Stimulated activated naive CD8-positive, alpha-beta T cell treated with anti-CD3 and anti-CD28 coated beads, Interleukin-15, Interleukin-2, amounts not matched to agents 100 ng/mL and 50 ng/mL, for 24 hours (primary cell): ENCODE measurements around the gene TSSC4.

Experiments used
- H3K27ac Mint-ChIP-seq: one replicate; pipeline ENCODE4 v1.8.0; 2021; ENCODE audit warnings: mild to moderate bottlenecking, mixed read lengths
- H3K27me3 Mint-ChIP-seq: one replicate; pipeline ENCODE4 v1.8.0; 2021; ENCODE audit warnings: mixed read lengths
- H3K36me3 Mint-ChIP-seq: one replicate; pipeline ENCODE4 v1.8.0; 2021; ENCODE audit warnings: low read depth, mixed read lengths
- H3K4me1 Mint-ChIP-seq: one replicate; pipeline ENCODE4 v1.8.0; 2021; ENCODE audit warnings: low read depth, mixed read lengths
- H3K4me3 Mint-ChIP-seq: one replicate; pipeline ENCODE4 v1.8.0; 2021; ENCODE audit warnings: mild to moderate bottlenecking, mixed read lengths
- H3K9me3 Mint-ChIP-seq: one replicate; pipeline ENCODE4 v1.8.0; 2021; ENCODE audit warnings: mixed read lengths

The TSSC4 gene

GRCh38 chr11:2378527-2379210 lies 21.9 kb upstream of the TSSC4 start:
- H3K9me3 Mint-ChIP-seq, result no peaks in the 10 kb centered on the region
- peak overlapping the region; percentile 90 for H3K4me3 Mint-ChIP-seq
- H3K36me3 Mint-ChIP-seq, result no peaks in the 10 kb centered on the region
- peaks cover 30% of the 10 kb centered on the region for H3K4me1 Mint-ChIP-seq
- no peaks in the 10 kb centered on the region for H3K27me3 Mint-ChIP-seq
- peak overlapping the region; percentile 77 for H3K27ac Mint-ChIP-seq

DNA sequence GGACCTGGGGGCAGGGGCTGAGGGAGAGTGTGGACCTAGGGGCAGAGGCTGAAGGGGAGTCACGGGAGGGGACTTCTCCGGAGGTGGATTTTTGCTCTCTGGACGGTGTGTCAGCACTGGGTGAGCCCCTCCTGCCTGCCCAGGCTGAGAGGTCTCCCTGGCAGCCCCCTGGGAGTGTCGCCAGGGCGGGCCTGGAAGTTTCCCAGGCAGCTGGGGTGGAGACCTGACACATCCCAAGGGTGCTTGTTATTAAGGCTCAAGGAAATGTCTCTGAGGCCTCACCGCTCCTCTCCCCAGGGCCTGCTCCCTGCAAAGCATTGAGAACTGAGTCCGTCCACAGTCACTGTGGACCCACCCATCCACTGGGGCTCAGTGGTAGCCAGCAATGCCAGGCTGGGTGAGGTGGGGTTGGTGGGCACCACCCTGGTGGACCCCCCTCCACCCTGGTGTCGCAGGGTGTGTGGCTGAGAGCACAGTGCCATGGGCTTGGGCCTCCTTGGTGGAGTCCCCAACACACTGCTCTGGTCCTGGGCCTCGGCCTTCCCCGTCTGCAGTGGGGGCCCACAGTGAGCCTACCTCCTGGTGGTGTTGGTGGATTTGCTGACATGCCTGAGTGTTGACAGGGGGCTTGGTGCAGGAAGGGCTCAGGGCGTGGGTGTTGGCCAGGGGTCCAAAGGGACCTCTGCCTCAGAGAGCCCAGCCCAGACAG lies 20.9 kb upstream of the TSSC4 start:
- Mint-ChIP-seq H3K4me3 (peak overlapping the region; percentile 39), H3K27me3 (no peaks in the 10 kb centered on the region), H3K4me1 (peaks cover 35% of the 10 kb centered on the region), H3K9me3 (no peaks in the 10 kb centered on the region), H3K36me3 (no peaks in the 10 kb centered on the region), H3K27ac (peak overlapping the region; percentile 36)

GRCh38 chr11:2380396-2380795 lies 20.2 kb upstream of the TSSC4 start:
- no peaks in the 10 kb centered on the region for H3K27me3 Mint-ChIP-seq
- no peaks in the 10 kb centered on the region for H3K36me3 Mint-ChIP-seq
- H3K9me3 Mint-ChIP-seq, result no peaks in the 10 kb centered on the region
- peak overlapping the region; percentile 39 for H3K4me3 Mint-ChIP-seq
- peaks cover 43% of the 10 kb centered on the region for H3K4me1 Mint-ChIP-seq
- peak overlapping the region; percentile 67 for H3K27ac Mint-ChIP-seq

GRCh38 chr11:2380807-2381350 lies 19.7 kb upstream of the TSSC4 start:
- Mint-ChIP-seq H3K36me3 (no peaks in the 10 kb centered on the region), H3K27me3 (no peaks in the 10 kb centered on the region), H3K27ac (peak overlapping the region; percentile 67), H3K9me3 (no peaks in the 10 kb centered on the region), H3K4me1 (peaks cover 48% of the 10 kb centered on the region), H3K4me3 (no peak overlapping the region)

DNA sequence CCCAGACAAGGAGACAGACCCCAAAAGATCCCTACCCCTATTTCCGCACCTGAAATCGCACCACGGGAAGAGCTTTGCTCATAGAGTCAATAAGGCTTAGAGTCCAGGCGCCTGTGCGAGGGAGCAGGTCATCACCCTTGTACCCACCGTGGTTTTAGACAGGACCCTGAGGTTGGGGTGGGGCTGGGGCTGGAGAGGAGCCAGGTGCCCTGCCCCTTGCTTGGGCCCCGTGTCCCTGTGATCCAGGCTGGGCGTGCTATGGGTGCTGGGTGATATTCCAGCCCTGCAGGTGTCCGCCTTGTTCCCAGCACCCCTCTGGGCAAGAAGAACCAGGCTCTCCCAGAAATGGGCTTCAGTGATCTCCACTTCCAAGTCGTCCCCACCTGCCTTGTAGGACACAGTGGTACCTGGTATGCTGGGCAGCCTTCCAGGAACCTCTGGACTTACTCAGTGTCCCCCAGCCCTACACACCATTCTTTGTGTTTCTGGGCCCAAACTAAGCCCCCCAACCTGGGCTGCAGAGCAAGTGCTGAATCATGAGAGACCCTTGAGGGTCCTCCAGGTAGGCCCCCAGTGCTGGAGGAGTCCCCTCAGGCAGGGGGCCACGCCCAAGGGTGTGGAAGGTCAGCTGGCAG lies 18.9 kb upstream of the TSSC4 start:
- Mint-ChIP-seq H3K36me3 (no peaks in the 10 kb centered on the region), H3K27ac (no peak overlapping the region), H3K4me3 (no peak overlapping the region), H3K27me3 (no peaks in the 10 kb centered on the region), H3K4me1 (peaks cover 55% of the 10 kb centered on the region), H3K9me3 (no peaks in the 10 kb centered on the region)

GRCh38 chr11:2382129-2382517 lies 18.4 kb upstream of the TSSC4 start:
- no peaks in the 10 kb centered on the region for H3K36me3 Mint-ChIP-seq
- no peak overlapping the region for H3K4me3 Mint-ChIP-seq
- no peak overlapping the region for H3K27ac Mint-ChIP-seq
- no peaks in the 10 kb centered on the region for H3K27me3 Mint-ChIP-seq
- peaks cover 60% of the 10 kb centered on the region for H3K4me1 Mint-ChIP-seq
- H3K9me3 Mint-ChIP-seq, result no peaks in the 10 kb centered on the region

DNA sequence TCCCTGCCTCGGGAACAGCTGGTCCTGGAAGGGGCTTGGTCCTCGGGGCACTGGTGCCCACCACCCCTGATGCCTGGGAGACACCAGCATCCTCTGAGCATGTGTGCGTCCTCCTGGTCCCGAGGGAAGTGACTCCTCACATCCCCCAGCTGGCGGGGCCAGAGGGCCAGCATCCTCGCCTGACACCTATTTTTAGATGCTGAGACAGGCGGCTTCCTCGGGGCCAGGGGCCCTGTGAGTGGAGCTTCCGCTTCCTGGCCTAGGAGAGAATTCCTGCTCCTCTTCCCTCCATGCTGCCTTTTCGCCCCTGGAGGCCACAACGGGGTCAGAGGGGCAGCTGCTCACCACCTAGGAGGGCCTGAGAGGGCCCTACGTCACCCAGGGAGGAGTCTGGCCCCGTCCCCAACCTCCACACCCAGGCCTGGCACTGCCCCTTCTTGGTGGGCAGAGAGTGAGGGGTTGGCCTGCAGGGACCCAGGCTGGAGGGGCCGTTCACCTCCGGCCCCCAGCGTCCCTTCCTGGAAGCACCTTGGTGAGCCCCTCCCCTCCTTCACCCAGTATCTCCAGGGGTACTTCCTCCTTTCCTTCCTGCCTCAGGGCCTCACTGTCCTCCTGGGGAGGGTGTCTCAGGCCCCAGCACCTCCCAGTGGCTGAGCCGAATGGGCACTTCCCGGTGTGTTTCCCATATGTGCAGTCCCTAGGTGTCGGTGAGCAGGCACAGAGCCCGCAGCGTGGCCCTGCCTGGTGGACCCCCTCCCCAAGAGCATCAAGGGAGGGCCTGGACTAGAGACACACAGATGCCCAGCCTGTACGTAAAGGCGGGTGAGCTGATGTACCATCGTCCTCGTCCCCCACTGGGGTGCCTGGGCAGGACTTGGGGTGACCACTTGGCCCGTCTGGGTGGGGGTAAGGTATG lies 17.4 kb upstream of the TSSC4 start:
- Mint-ChIP-seq H3K27ac (peak overlapping the region; percentile 49), H3K4me1 (peaks cover 65% of the 10 kb centered on the region), H3K27me3 (no peaks in the 10 kb centered on the region), H3K9me3 (no peaks in the 10 kb centered on the region), H3K36me3 (no peaks in the 10 kb centered on the region), H3K4me3 (no peak overlapping the region)

DNA sequence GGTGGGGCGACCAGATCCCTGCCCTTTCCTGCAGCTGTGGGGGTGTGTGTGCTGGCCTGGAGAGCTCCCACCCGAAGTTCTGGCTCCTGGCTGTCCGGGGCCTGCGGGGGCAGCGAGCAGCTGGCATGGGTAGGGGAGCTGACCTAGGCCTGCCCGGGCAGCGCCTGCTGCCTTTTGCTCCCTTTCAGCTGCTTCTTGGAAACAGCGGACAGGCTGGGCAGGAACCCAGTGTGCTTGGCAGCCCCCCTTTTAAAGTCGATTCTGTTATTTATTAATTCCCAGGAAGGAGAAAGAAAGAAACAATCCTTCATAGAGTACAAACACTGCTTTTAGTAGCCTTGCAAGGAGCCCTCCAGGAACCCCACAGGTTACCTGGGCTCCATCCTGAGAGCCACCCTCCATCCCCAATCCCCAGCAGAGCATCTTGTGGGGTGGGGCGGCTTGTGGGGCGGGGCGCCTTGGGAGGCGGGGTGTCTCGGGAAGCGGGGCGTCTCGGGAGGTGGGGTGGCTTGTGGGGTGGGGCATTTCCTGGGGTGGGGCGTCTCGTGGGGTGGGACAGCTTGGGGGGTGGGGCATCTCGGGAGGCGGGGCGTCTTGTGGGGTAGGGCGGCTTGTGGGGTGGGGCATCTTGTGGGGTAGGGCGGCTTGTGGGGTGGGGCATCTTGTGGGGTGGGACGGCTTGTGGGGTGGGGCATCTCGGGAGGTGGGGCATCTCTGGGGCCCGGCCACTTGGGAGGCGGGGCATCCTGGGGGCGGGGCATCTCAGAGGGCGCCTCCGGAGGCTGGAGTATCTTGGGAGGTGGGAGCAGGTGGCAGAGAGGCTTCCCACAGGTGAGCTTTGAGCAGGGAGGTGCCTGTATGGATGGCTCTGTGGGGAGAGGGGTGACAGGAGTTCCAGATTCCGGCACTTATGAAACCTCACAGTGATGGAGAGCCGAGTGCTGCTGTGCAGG lies 16.4 kb upstream of the TSSC4 start:
- Mint-ChIP-seq H3K9me3 (no peaks in the 10 kb centered on the region), H3K36me3 (no peaks in the 10 kb centered on the region), H3K27ac (no peak overlapping the region), H3K4me1 (peaks cover 64% of the 10 kb centered on the region), H3K4me3 (no peak overlapping the region), H3K27me3 (no peaks in the 10 kb centered on the region)

GRCh38 chr11:2385156-2386151 lies 15.1 kb upstream of the TSSC4 start:
- H3K27ac Mint-ChIP-seq, result no peak overlapping the region
- H3K36me3 Mint-ChIP-seq, result no peaks in the 10 kb centered on the region
- no peaks in the 10 kb centered on the region for H3K9me3 Mint-ChIP-seq
- peaks cover 69% of the 10 kb centered on the region for H3K4me1 Mint-ChIP-seq
- peak overlapping the region; percentile 39 for H3K4me3 Mint-ChIP-seq
- H3K27me3 Mint-ChIP-seq, result no peaks in the 10 kb centered on the region

GRCh38 chr11:2386591-2386990 lies 14.0 kb upstream of the TSSC4 start:
- no peaks in the 10 kb centered on the region for H3K9me3 Mint-ChIP-seq
- peaks cover 64% of the 10 kb centered on the region for H3K4me1 Mint-ChIP-seq
- no peak overlapping the region for H3K27ac Mint-ChIP-seq
- no peaks in the 10 kb centered on the region for H3K36me3 Mint-ChIP-seq
- no peak overlapping the region for H3K4me3 Mint-ChIP-seq
- H3K27me3 Mint-ChIP-seq, result no peaks in the 10 kb centered on the region

DNA sequence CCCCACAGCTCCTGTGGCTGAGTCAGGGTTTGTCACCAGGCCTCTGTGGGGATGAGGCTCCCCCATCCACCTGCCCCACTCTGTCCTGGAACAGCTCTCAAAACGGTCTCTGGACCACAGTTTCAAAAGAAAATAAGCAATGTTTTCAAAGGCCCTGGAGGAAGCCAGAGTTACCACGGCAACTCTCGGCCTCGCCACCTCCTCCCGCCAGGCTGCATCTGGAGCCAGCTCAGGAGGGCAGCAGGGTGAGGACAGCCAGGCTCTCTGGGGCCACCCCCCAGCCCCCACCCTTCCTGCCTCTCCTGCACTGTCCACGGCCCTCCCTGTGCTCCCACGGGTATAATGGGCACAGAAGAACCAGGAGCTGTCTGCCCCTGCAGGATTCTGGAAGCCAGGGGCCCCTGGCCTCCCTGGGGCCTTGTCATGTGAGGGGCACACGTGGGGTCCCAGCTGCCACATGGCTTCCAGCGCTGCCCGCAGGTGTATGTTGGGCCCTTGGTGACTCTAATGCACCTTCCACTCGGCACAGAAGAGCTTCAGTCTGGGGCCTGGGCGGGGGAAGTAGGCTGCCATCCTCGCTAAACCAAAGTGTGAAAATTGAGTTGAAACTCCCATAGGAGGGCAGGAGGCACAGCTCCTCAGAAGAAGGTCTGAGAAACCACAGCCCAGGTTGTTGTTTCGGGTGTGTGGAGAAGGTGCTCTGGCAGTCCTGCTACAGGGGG lies 13.1 kb upstream of the TSSC4 start:
- no peaks in the 10 kb centered on the region for H3K36me3 Mint-ChIP-seq
- no peaks in the 10 kb centered on the region for H3K27me3 Mint-ChIP-seq
- no peaks in the 10 kb centered on the region for H3K9me3 Mint-ChIP-seq
- no peak overlapping the region for H3K27ac Mint-ChIP-seq
- H3K4me3 Mint-ChIP-seq, result peak overlapping the region; percentile 7
- peaks cover 60% of the 10 kb centered on the region for H3K4me1 Mint-ChIP-seq
